Choroid plexus epithelial cell (primary cell): ENCODE measurements around the gene RFFL.

Experiments
- DNase-seq: peaks from one replicate; pipeline ENCODE4 v3.0.0-alpha.2; 2010; ENCODE audit warnings: low read depth
- H3K4me3 ChIP-seq: 2 replicates; pipeline ENCODE4 v1.5.1; 2011; ENCODE audit warnings: low read depth, mild to moderate bottlenecking, control low read depth, low read length, moderate library complexity
- CTCF ChIP-seq: conservative IDR thresholded peaks from 2 replicates; pipeline ENCODE4 v1.5.1; 2011; ENCODE audit warnings: low read depth, mild to moderate bottlenecking, control low read depth, inconsistent platforms, low read length, moderate library complexity

Gene RFFL

GRCh38 chr17:35081638-35082037 lies 18.1 kb upstream of the RFFL start:
- no peak for TF ChIP-seq CTCF
- no peak overlapping the region for H3K4me3 ChIP-seq
- no peak for DNase-seq

GRCh38 chr17:35080536-35080935 lies 17.0 kb upstream of the RFFL start:
- no peak for TF ChIP-seq CTCF
- H3K4me3 ChIP-seq: no peak overlapping the region
- no peak for DNase-seq

- no peak for TF ChIP-seq CTCF
- no peak overlapping the region for H3K4me3 ChIP-seq
- DNase-seq: peak; percentile 61
These were observed 16.3 kb upstream of the RFFL start for GRCh38 chr17:35079547-35080423.

DNA sequence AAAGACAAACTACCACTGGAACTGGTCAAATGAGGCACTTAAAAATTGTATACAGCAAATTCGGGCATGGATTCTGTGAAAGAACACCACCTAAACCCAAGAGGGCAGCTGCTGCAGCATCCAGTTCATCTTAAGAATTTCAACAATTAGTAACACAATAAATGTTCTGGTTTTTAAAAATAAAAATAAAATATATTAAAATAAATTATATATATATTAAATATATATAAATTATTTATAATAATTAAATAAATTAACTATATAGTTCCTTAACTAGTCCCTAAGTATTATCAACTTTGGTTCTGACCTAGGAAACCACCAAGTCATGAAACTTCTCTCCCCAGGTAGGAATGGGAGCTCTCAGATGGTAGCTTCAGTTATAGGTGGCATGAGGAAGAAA lies 13.4 kb upstream of the RFFL start:
- no peak overlapping the region for H3K4me3 ChIP-seq
- no peak for TF ChIP-seq CTCF
- no peak for DNase-seq

DNA sequence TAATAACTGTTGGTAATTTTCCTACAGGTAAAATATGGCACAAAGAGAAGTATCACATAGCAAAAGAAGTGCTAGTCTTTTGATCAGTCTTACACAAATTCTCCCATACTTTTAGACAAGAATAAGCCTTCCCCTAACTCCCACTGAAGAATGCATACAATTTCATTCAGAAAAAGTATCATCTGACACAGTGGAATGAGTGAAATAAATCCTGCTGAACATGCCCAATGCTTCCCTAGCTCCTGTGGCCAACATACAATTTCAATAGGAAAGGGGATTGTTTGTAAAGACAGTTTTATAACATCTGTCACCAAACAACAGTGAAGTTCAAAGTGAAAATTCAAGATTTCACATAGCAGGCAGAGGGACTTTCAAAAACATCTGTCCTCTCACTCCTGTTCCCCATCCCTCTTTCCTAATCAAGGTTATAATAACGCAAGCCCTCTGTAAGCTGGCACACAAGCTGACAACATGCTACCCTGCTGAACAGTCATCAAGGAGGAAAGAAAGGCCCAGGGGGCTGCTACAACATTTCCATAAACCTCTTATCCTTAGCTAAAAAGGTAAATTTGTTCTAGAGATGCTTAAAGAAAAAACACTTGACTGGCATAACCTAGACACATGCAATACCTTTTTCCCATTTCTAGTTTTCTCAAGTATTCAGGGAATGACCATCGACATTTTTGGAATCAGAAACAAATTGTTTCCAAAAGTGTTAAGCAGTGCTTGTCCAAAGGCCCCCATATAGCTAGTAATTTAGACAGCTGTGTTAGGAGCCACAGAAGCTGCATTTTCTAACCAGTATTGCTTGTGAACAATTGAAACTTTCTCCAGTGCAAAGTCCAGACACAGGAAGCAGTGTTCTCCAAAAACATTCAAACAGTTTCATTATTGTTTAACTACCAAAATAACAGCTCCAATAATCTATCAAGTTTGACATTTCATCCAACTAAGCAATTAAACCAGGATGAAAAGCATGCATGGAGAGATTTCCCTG lies 11.5 kb upstream of the RFFL start:
- TF ChIP-seq CTCF: no peak
- no peak overlapping the region for H3K4me3 ChIP-seq
- peak; percentile 42 for DNase-seq

- no peak for TF ChIP-seq CTCF
- H3K4me3 ChIP-seq: no peak overlapping the region
- DNase-seq: peak; percentile 38
These were observed 10.6 kb upstream of the RFFL start for GRCh38 chr17:35073991-35074627.
